Esophagus squamous epithelium (tissue), 5 donors: ENCODE results near the gene ALOX15B. TPM values are rescaled to one million over a fixed set of nuclear protein-coding genes. Genes with fewer than 3 reads are reported as not detected.

ENCODE experiments used
- DNase-seq: peaks from one replicate; lab custom pipeline; 2025; lab: John Stamatoyannopoulos, UW
- H3K27ac ChIP-seq, 4 donors: fragments of 200-600 bp; sonication (generic); one replicate each; pipeline ENCODE4 v1.5.1; 2016 to 2019; ENCODE audit warnings: mild to moderate bottlenecking in 1 of 4
- H3K27me3 ChIP-seq, 4 donors: fragments of 200-600 bp; sonication (generic); 1 replicate in 3 of 4; 2 replicates in 1 of 4; pipeline versions ENCODE4 v1.5.1 to v1.6.0; 2017 to 2021; ENCODE audit warnings: antibody characterized with exemption in 1 of 4
- H3K36me3 ChIP-seq, 3 donors: fragments of 200-600 bp; sonication (generic); one replicate each; pipeline ENCODE4 v1.5.1; 2016 to 2019
- H3K4me1 ChIP-seq, 3 donors: fragments of 200-600 bp; sonication (generic); one replicate each; pipeline ENCODE4 v1.5.1; 2017 to 2019
- H3K4me3 ChIP-seq, 4 donors: fragments of 200-600 bp; sonication (generic); 1 replicate in 3 of 4; 2 replicates in 1 of 4; pipeline ENCODE4 v1.5.1; 2016 to 2019; ENCODE audit warnings: mild to moderate bottlenecking in 2 of 4, moderate library complexity in 1 of 4
- H3K9me3 ChIP-seq, 3 donors: fragments of 200-600 bp; sonication (generic); one replicate each; pipeline ENCODE4 v1.5.1; 2016 to 2019
- CTCF ChIP-seq, 6 experiments: fragments of 450-650 bp in 4 of 6; fragments of 200-600 bp in 2 of 6; sonication (generic) in 2 of 6; IDR thresholded peaks; one replicate each; pipeline ENCODE4 v1.5.1; 2016 to 2019; ENCODE audit warnings: antibody characterized with exemption in 6 of 6, mild to moderate bottlenecking in 4 of 6, moderate library complexity in 4 of 6
- POLR2A ChIP-seq, 4 donors: fragments of 450-650 bp; IDR thresholded peaks; one replicate each; pipeline ENCODE4 v1.6.1; 2017; ENCODE audit warnings: antibody characterized with exemption in 4 of 4, mild to moderate bottlenecking in 4 of 4, moderate library complexity in 3 of 4
- WGBS, 2 donors: methylation state at CpG; one replicate each; pipeline ENCODE4 v1.1.5; 2018; 5-methylcytosine and 5-hydroxymethylcytosine counted together
- intact Hi-C: fragments of 100-400 bp; cut with DNase I; formaldehyde crosslinking; loops from one replicate; pipeline ENCODE4 v1.15.0; 2022
- total RNA-seq, 4 donors: library from RNA; depleted of rRNA; stranded (reverse); fragments of >200 nt; gene quantifications; one replicate each; pipeline ENCODE4 v1.1.0, GENCODE V29; 2016
- donor health status: DM: yes; HTN: yes; CAD: no.

Gene ALOX15B
- total RNA-seq, 4 donors from 2014 or later = 24.0 to 104 (median 50.5) TPM

GRCh38 chr17:8082292-8082691 lies 43.4 kb downstream of the ALOX15B start:
- peaks cover 0 to 87% (median 5%) of the 10 kb centered on the region in 4 donors for H3K27me3 ChIP-seq
- intact Hi-C loops = no loop called here
- H3K27ac ChIP-seq = no peak overlapping the region
- DNase-seq = no peak
- H3K36me3 ChIP-seq = no peaks in the 10 kb centered on the region
- WGBS, 2 donors = 84 to 88% methylated on average over 10 of the region's 10 CpGs
- H3K9me3 ChIP-seq = no peaks in the 10 kb centered on the region
- H3K4me1 ChIP-seq = peaks cover 7 to 24% (median 17%) of the 10 kb centered on the region in 3 donors
- TF ChIP-seq POLR2A (IDR thresholded peaks at IDR 0.05) = no peak
- TF ChIP-seq CTCF (IDR thresholded peaks at IDR 0.05) = no peak
- no peak overlapping the region for H3K4me3 ChIP-seq

GRCh38 chr17:8084250-8084649 lies 45.4 kb downstream of the ALOX15B start:
- no peak for TF ChIP-seq CTCF (IDR thresholded peaks at IDR 0.05)
- no peak for TF ChIP-seq POLR2A (IDR thresholded peaks at IDR 0.05)
- Histone ChIP-seq H3K9me3 (no peaks in the 10 kb centered on the region), H3K4me1 (peaks cover 11 to 27% (median 14%) of the 10 kb centered on the region in 3 donors), H3K27ac (no peak overlapping the region), H3K27me3 (peaks cover 0 to 74% (median 2%) of the 10 kb centered on the region in 4 donors), H3K4me3 (no peak overlapping the region), H3K36me3 (no peaks in the 10 kb centered on the region)
- DNase-seq = no peak
- intact Hi-C loops = no loop called here
- 44 to 74% methylated on average over 4 to 5 of the region's 6 CpGs for WGBS, 2 donors

- WGBS, 2 donors = 56 to 77% methylated on average over 9 to 11 of the region's 20 CpGs
- TF ChIP-seq CTCF (IDR thresholded peaks at IDR 0.05) (no peak), POLR2A (IDR thresholded peaks at IDR 0.05) (no peak)
Observed at GRCh38 chr17:8087075-8087951, 48.5 kb downstream of the ALOX15B start, which contains the start of gene ALOX12B. Gene ALOX12B (minus strand): TSS chr17:8087716. CDS start chr17:8087442, 274 bp downstream.

GRCh38 chr17:8087952-8088230 lies 49.0 kb downstream of the ALOX15B start:
- Histone ChIP-seq H3K4me3 (no peak overlapping the region), H3K27ac (no peak overlapping the region), H3K4me1 (peaks cover 0 to 13% (median 6%) of the 10 kb centered on the region in 3 donors), H3K9me3 (no peaks in the 10 kb centered on the region), H3K36me3 (no peaks in the 10 kb centered on the region), H3K27me3 (peaks cover 0 to 76% (median 0%) of the 10 kb centered on the region in 4 donors)
- no peak for TF ChIP-seq CTCF (IDR thresholded peaks at IDR 0.05)
- TF ChIP-seq POLR2A (IDR thresholded peaks at IDR 0.05) = no peak
- no peak for DNase-seq
- intact Hi-C loops = no loop called here
- 84% methylated on average over 3 of the region's 5 CpGs for WGBS, 2 donors

More at GRCh38 chr17:8087075-8087951, 48.5 kb downstream of the ALOX15B start, which contains the start of gene ALOX12B:
- Histone ChIP-seq H3K27ac (no peak within 1 kb of the TSS), H3K9me3 (no peaks in the 10 kb centered on the region), H3K36me3 (no peaks in the 10 kb centered on the region), H3K4me1 (peaks cover 0 to 13% (median 6%) of the 10 kb centered on the region in 3 donors), H3K4me3 (no peak within 1 kb of the TSS), H3K27me3 (peaks cover 0 to 76% (median 0%) of the 10 kb centered on the region in 4 donors)
- intact Hi-C loops = no loop called here
- DNase-seq = no peak

GRCh38 chr17:8089728-8090127 lies 50.9 kb downstream of the ALOX15B start:
- 68 to 82% methylated on average over 5 to 6 of the region's 6 CpGs for WGBS, 2 donors
- Histone ChIP-seq H3K9me3 (no peaks in the 10 kb centered on the region), H3K4me3 (no peak overlapping the region), H3K27ac (no peak overlapping the region), H3K27me3 (peaks cover 0 to 64% (median 0%) of the 10 kb centered on the region in 4 donors), H3K4me1 (peaks cover 0 to 17% (median 6%) of the 10 kb centered on the region in 3 donors), H3K36me3 (no peaks in the 10 kb centered on the region)
- DNase-seq = no peak
- TF ChIP-seq POLR2A (IDR thresholded peaks at IDR 0.05) = no peak
- TF ChIP-seq CTCF (IDR thresholded peaks at IDR 0.05) = no peak
- intact Hi-C loops = no loop called here
